Measurements from ENCODE around the gene PCDH9.

Gene PCDH9

GRCh38 chr13:67184247-67184646, 45.9 kb downstream of the PCDH9 start:
- H4K8ac ChIP-seq (ENCODE audit: low read length), result no peak overlapping the region
- no peaks in the 10 kb centered on the region for H3K27me3 ChIP-seq (ENCODE audit: control insufficient read depth in 1 of 2, insufficient read depth in 1 of 2, low read length in 2 of 2)
- H3K36me3 ChIP-seq (ENCODE audit: control insufficient read depth in 1 of 2, insufficient read depth in 2 of 2, low read depth in 1 of 2, low read length in 2 of 2), result no peaks in the 10 kb centered on the region
- no peak overlapping the region for H2BK5ac ChIP-seq (ENCODE audit: low read depth, low read length, poor library complexity, severe bottlenecking)
- H3K18ac ChIP-seq (ENCODE audit: low read depth in 1 of 2, low read length in 2 of 2), result no peak overlapping the region
- no peak overlapping the region for H3K14ac ChIP-seq (ENCODE audit: low read length in 2 of 2)
- H3K27ac ChIP-seq (ENCODE audit: low read length, poor library complexity, severe bottlenecking), result no peak overlapping the region
- H3K4me2 ChIP-seq (ENCODE audit: low read length, poor library complexity, severe bottlenecking), result no peak overlapping the region
- no peak overlapping the region for H3K23ac ChIP-seq (ENCODE audit: low read length in 2 of 2)
- no peak overlapping the region for H4K91ac ChIP-seq (ENCODE audit: low read length)
- no peak overlapping the region for H3K4me3 ChIP-seq (ENCODE audit: insufficient read depth in 1 of 2, low read depth in 1 of 2, low read length in 2 of 2)
- no peaks in the 10 kb centered on the region for H3K4me1 ChIP-seq (ENCODE audit: control insufficient read depth, insufficient read depth, low read depth, low read length)
- H3K79me1 ChIP-seq (replicated peaks; ENCODE audit: low read length, poor library complexity, severe bottlenecking), result no peaks in the 10 kb centered on the region
- no peak overlapping the region for H2AK5ac ChIP-seq (ENCODE audit: low read length, severe bottlenecking)
- DNase-seq, result no peak
- H2BK15ac ChIP-seq (ENCODE audit: low read depth, poor library complexity, severe bottlenecking), result no peak overlapping the region
- no peak overlapping the region for H2BK12ac ChIP-seq (ENCODE audit: low read length in 2 of 2)
- no peak overlapping the region for H3K4ac ChIP-seq (ENCODE audit: low read depth in 1 of 2, low read length in 2 of 2)
- 94% methylated on average over 7 of the region's 7 CpGs for WGBS
- no peak overlapping the region for H2AFZ ChIP-seq (ENCODE audit: low read depth, low read length)
- no peak overlapping the region for H2BK120ac ChIP-seq (ENCODE audit: low read depth, low read length)
- H3K9me3 ChIP-seq (ENCODE audit: control insufficient read depth, low read length), result no peaks in the 10 kb centered on the region
- no peak overlapping the region for H3K9ac ChIP-seq (ENCODE audit: low read length)

DNA sequence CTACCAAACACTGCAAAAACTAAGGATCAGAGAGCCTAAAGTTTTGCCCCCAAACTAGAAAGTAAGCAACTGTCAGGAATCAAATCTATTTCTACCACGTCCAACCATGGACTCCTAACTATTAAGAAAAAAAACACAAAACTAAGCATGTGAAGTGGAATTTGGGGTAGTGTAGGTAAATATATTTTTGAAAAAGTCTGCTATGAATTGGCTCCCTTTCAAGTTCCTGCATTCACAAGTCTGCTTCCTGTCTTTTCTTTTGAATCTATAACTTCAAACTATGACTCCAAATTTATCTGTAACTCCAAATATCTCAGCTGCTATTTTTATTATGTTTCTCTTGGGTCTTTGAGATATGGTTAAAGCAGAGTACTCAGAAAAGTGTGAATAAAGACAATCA, 47.0 kb downstream of the PCDH9 start:
- no peak overlapping the region for H3K18ac ChIP-seq (ENCODE audit: low read depth in 1 of 2, low read length in 2 of 2)
- no peaks in the 10 kb centered on the region for H3K4me1 ChIP-seq (ENCODE audit: control insufficient read depth, insufficient read depth, low read depth, low read length)
- H3K14ac ChIP-seq (ENCODE audit: low read length in 2 of 2), result no peak overlapping the region
- H3K4ac ChIP-seq (ENCODE audit: low read depth in 1 of 2, low read length in 2 of 2), result no peak overlapping the region
- no peak for DNase-seq
- H2BK15ac ChIP-seq (ENCODE audit: low read depth, poor library complexity, severe bottlenecking), result no peak overlapping the region
- H3K36me3 ChIP-seq (ENCODE audit: control insufficient read depth in 1 of 2, insufficient read depth in 2 of 2, low read depth in 1 of 2, low read length in 2 of 2), result no peaks in the 10 kb centered on the region
- WGBS, result no CpG with 5 or more reads among the region's 1 CpG
- no peak overlapping the region for H3K9ac ChIP-seq (ENCODE audit: low read length)
- no peak overlapping the region for H2BK120ac ChIP-seq (ENCODE audit: low read depth, low read length)
- H2AFZ ChIP-seq (ENCODE audit: low read depth, low read length), result no peak overlapping the region
- no peak overlapping the region for H3K4me2 ChIP-seq (ENCODE audit: low read length, poor library complexity, severe bottlenecking)
- no peak overlapping the region for H2BK12ac ChIP-seq (ENCODE audit: low read length in 2 of 2)
- no peak overlapping the region for H3K4me3 ChIP-seq (ENCODE audit: insufficient read depth in 1 of 2, low read depth in 1 of 2, low read length in 2 of 2)
- no peak overlapping the region for H2AK5ac ChIP-seq (ENCODE audit: low read length, severe bottlenecking)
- H3K9me3 ChIP-seq (ENCODE audit: control insufficient read depth, low read length), result no peaks in the 10 kb centered on the region
- no peak overlapping the region for H3K27ac ChIP-seq (ENCODE audit: low read length, poor library complexity, severe bottlenecking)
- no peaks in the 10 kb centered on the region for H3K27me3 ChIP-seq (ENCODE audit: control insufficient read depth in 1 of 2, insufficient read depth in 1 of 2, low read length in 2 of 2)
- H3K79me1 ChIP-seq (replicated peaks; ENCODE audit: low read length, poor library complexity, severe bottlenecking), result no peaks in the 10 kb centered on the region
- H4K91ac ChIP-seq (ENCODE audit: low read length), result no peak overlapping the region
- no peak overlapping the region for H2BK5ac ChIP-seq (ENCODE audit: low read depth, low read length, poor library complexity, severe bottlenecking)
- H4K8ac ChIP-seq (ENCODE audit: low read length), result no peak overlapping the region
- H3K23ac ChIP-seq (ENCODE audit: low read length in 2 of 2), result no peak overlapping the region

DNA sequence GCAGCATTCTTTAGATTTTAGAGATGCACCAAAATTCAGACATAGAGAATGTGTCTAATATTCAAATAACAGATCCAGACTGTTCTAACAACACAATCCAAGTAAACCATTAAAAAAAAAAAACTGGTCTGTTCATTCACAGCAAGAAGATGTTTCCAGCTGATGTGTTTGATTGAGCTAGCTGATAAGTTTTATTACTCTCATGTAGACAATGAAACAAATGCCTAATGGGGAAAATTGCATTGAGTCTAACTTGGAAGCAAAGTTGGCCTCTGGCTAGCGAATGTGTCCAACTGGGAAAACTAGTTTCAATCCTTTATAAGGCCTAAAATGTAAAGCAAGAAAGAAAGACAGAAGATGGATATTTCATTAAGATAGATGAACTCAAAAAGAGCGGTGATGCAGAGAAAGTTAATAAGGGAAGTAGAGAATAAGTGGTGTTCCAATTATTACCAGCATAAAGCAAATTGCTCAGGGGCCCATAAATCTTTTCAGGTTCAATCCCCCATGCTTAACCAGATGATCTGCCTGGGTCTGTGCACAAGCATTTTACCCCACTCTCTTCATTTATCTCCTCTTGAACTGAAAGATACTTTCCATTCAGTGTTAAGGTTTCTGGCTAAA, 54.2 kb downstream of the PCDH9 start:
- 100% methylated on average over 1 of the region's 2 CpGs for WGBS

GRCh38 chr13:67168384-67168783, 61.8 kb downstream of the PCDH9 start:
- Histone ChIP-seq H2BK5ac (ENCODE audit: low read depth, low read length, poor library complexity, severe bottlenecking) (no peak overlapping the region), H4K91ac (ENCODE audit: low read length) (no peak overlapping the region)
- 50% methylated on average over 2 of the region's 2 CpGs for whole genome bisulfite sequencing

More for the DNA sequence above, 54.2 kb downstream of the PCDH9 start:
- H3K4me3 ChIP-seq (ENCODE audit: insufficient read depth in 1 of 2, low read depth in 1 of 2, low read length in 2 of 2), result no peak overlapping the region
- no peak overlapping the region for H3K4ac ChIP-seq (ENCODE audit: low read depth in 1 of 2, low read length in 2 of 2)
- H3K9me3 ChIP-seq (ENCODE audit: control insufficient read depth, low read length), result no peaks in the 10 kb centered on the region
- no peak overlapping the region for H4K8ac ChIP-seq (ENCODE audit: low read length)
- no peak overlapping the region for H2BK12ac ChIP-seq (ENCODE audit: low read length in 2 of 2)
- H3K4me2 ChIP-seq (ENCODE audit: low read length, poor library complexity, severe bottlenecking), result no peak overlapping the region
- no peak overlapping the region for H3K18ac ChIP-seq (ENCODE audit: low read depth in 1 of 2, low read length in 2 of 2)
- H3K9ac ChIP-seq (ENCODE audit: low read length), result no peak overlapping the region
- no peak overlapping the region for H2BK120ac ChIP-seq (ENCODE audit: low read depth, low read length)
- H3K23ac ChIP-seq (ENCODE audit: low read length in 2 of 2), result no peak overlapping the region
- H3K4me1 ChIP-seq (ENCODE audit: control insufficient read depth, insufficient read depth, low read depth, low read length), result no peaks in the 10 kb centered on the region
- H2BK15ac ChIP-seq (ENCODE audit: low read depth, poor library complexity, severe bottlenecking), result no peak overlapping the region
- no peaks in the 10 kb centered on the region for H3K79me1 ChIP-seq (replicated peaks; ENCODE audit: low read length, poor library complexity, severe bottlenecking)
- H3K36me3 ChIP-seq (ENCODE audit: control insufficient read depth in 1 of 2, insufficient read depth in 2 of 2, low read depth in 1 of 2, low read length in 2 of 2), result no peaks in the 10 kb centered on the region
- H2BK5ac ChIP-seq (ENCODE audit: low read depth, low read length, poor library complexity, severe bottlenecking), result no peak overlapping the region
- H3K27me3 ChIP-seq (ENCODE audit: control insufficient read depth in 1 of 2, insufficient read depth in 1 of 2, low read length in 2 of 2), result no peaks in the 10 kb centered on the region
- H2AFZ ChIP-seq (ENCODE audit: low read depth, low read length), result no peak overlapping the region
- no peak for DNase-seq
- no peak overlapping the region for H3K14ac ChIP-seq (ENCODE audit: low read length in 2 of 2)
- H4K91ac ChIP-seq (ENCODE audit: low read length), result no peak overlapping the region
- no peak overlapping the region for H3K27ac ChIP-seq (ENCODE audit: low read length, poor library complexity, severe bottlenecking)
- H2AK5ac ChIP-seq (ENCODE audit: low read length, severe bottlenecking), result no peak overlapping the region

More at GRCh38 chr13:67168384-67168783, 61.8 kb downstream of the PCDH9 start:
- H2BK15ac ChIP-seq (ENCODE audit: low read depth, poor library complexity, severe bottlenecking), result no peak overlapping the region
- H3K4me2 ChIP-seq (ENCODE audit: low read length, poor library complexity, severe bottlenecking), result no peak overlapping the region
- no peaks in the 10 kb centered on the region for H3K4me1 ChIP-seq (ENCODE audit: control insufficient read depth, insufficient read depth, low read depth, low read length)
- H2BK12ac ChIP-seq (ENCODE audit: low read length in 2 of 2), result no peak overlapping the region
- H3K14ac ChIP-seq (ENCODE audit: low read length in 2 of 2), result no peak overlapping the region
- H3K4ac ChIP-seq (ENCODE audit: low read depth in 1 of 2, low read length in 2 of 2), result no peak overlapping the region
- H3K23ac ChIP-seq (ENCODE audit: low read length in 2 of 2), result no peak overlapping the region
- H3K4me3 ChIP-seq (ENCODE audit: insufficient read depth in 1 of 2, low read depth in 1 of 2, low read length in 2 of 2), result no peak overlapping the region
- DNase-seq, result no peak
- H3K9ac ChIP-seq (ENCODE audit: low read length), result no peak overlapping the region
- no peak overlapping the region for H2BK120ac ChIP-seq (ENCODE audit: low read depth, low read length)
- H2AK5ac ChIP-seq (ENCODE audit: low read length, severe bottlenecking), result no peak overlapping the region
- H3K79me1 ChIP-seq (replicated peaks; ENCODE audit: low read length, poor library complexity, severe bottlenecking), result no peaks in the 10 kb centered on the region
- no peak overlapping the region for H2AFZ ChIP-seq (ENCODE audit: low read depth, low read length)
- no peak overlapping the region for H3K27ac ChIP-seq (ENCODE audit: low read length, poor library complexity, severe bottlenecking)
- H3K18ac ChIP-seq (ENCODE audit: low read depth in 1 of 2, low read length in 2 of 2), result no peak overlapping the region
- H4K8ac ChIP-seq (ENCODE audit: low read length), result no peak overlapping the region
- no peaks in the 10 kb centered on the region for H3K9me3 ChIP-seq (ENCODE audit: control insufficient read depth, low read length)
- H3K27me3 ChIP-seq (ENCODE audit: control insufficient read depth in 1 of 2, insufficient read depth in 1 of 2, low read length in 2 of 2), result no peaks in the 10 kb centered on the region
- no peaks in the 10 kb centered on the region for H3K36me3 ChIP-seq (ENCODE audit: control insufficient read depth in 1 of 2, insufficient read depth in 2 of 2, low read depth in 1 of 2, low read length in 2 of 2)
